ENCODE data around the gene RIT1. TPM values are rescaled to one million over a fixed set of nuclear protein-coding genes. Genes with fewer than 3 reads are reported as not detected.

The RIT1 gene
- total and polyA plus RNA-seq, 2 of the 13 experiments (the other 11 are each of a cell fraction or from before 2014, with no cell fraction given): 12.2 to 32.2 TPM

DNA sequence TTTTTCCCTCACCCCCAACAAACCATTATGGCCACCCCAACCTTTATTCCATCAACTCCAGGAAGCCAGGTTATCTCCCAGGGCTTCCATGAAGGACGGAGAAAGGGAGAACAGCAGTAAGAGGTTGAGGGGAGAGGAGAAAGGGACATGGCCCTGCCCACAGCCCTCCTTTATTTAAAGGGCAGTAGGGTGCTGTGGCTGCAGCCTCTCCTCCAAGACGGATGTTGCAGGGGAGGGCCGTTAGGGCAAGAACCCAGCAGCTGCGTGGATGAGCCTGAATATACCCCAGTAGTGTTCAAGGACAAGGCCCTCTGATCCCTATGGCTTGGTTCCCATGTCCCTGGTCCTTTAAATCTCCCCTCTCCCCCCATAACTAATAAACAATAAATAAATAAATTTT, 36.1 kb upstream of the RIT1 start:
- Histone ChIP-seq H2AFZ (ENCODE audit: low read length) (no peak overlapping the region), H3K27me3 (ENCODE audit: control insufficient read depth in 1 of 2, insufficient read depth in 2 of 2, low read length in 2 of 2) (no peaks in the 10 kb centered on the region), H3K9ac (ENCODE audit: insufficient read depth, low read depth, low read length) (no peak overlapping the region), H4K20me1 (ENCODE audit: insufficient read depth, low read length) (no peaks in the 10 kb centered on the region), H3K4me1 (ENCODE audit: insufficient read depth, low read length) (peaks cover 44% of the 10 kb centered on the region), H3K79me2 (ENCODE audit: insufficient read depth, low read length) (peaks cover 12% of the 10 kb centered on the region), H3K9me3 (ENCODE audit: low read length) (no peaks in the 10 kb centered on the region), H3K4me2 (ENCODE audit: low read depth, low read length) (no peak overlapping the region), H3K27ac (ENCODE audit: extremely low read length, insufficient read depth, low read length) (peak overlapping the region; percentile 30), H3K4me3 (replicated peaks in 1 of 3; ENCODE audit: insufficient read depth in 1 of 3, low read depth in 2 of 3, low read length in 3 of 3) (no peak overlapping the region), H3K36me3 (replicated peaks in 1 of 2; ENCODE audit: control insufficient read depth in 1 of 2, insufficient read depth in 2 of 2, low read length in 2 of 2) (peaks cover 20 to 44% of the 10 kb centered on the region in 2 experiments)
- in situ Hi-C loops (cut with HindIII; ENCODE audit: extremely low pct_ligation_motif_present, low pct_unique_long_range_greater_than_20kb): loop anchor here (10.0 kb wide), 1 partner anchor 118 kb away; the partner anchor contains the start of gene RAB25
- DNase-seq (ENCODE audit: low spot score) (no peak), FAIRE-seq (no peak), ATAC-seq (no peak)
- intact Hi-C loops (cut with micrococcal nuclease; ENCODE audit: unreplicated experiment): no loop called here
- POLR2A ChIA-PET: interaction anchor here (1.4 to 1.7 kb wide), 4 partner anchors 13 to 36 kb away, joined by 3 to 6 read pairs (median 4); partner anchors contain the start of gene ARHGEF2
- TF ChIP-seq ZNF547 (CRISPR knock-in tag; IDR thresholded peaks at IDR 0.05) (no peak), RARA (CRISPR knock-in tag; IDR thresholded peaks at IDR 0.05) (no peak), STAT5B (CRISPR knock-in tag; IDR thresholded peaks at IDR 0.05) (no peak), ZNF274 (CRISPR knock-in tag; IDR thresholded peaks at IDR 0.05) (no peak), TGIF2 (CRISPR knock-in tag; IDR thresholded peaks at IDR 0.05) (no peak), ADNP (CRISPR knock-in tag; IDR thresholded peaks at IDR 0.05) (no peak), PAF1 (CRISPR knock-in tag; IDR thresholded peaks at IDR 0.05) (0 out of 2 replicates have a peak, but pooled peaks have one; percentile 7), ATRX (CRISPR knock-in tag; IDR thresholded peaks at IDR 0.05; ENCODE audit: borderline replicate concordance) (no peak), RBM22 (optimal IDR thresholded peaks at IDR 0.05; ENCODE audit: low read length) (peak; percentile 79), ZMYM2 (CRISPR knock-in tag; IDR thresholded peaks at IDR 0.05) (no peak), ZNF430 (CRISPR knock-in tag; IDR thresholded peaks at IDR 0.05) (no peak), POLR2G (IDR thresholded peaks at IDR 0.05; ENCODE audit: low read depth, low read length) (peak; percentile 13; the same call in 1 of the 2 replicates), MYC (CRISPR knock-in tag; IDR thresholded peaks at IDR 0.05; ENCODE audit: borderline replicate concordance) (no peak), ZNF749 (CRISPR knock-in tag; IDR thresholded peaks at IDR 0.05; ENCODE audit: borderline replicate concordance) (no peak), CEBPG (CRISPR knock-in tag; IDR thresholded peaks at IDR 0.05) (no peak), ZMYM3 (CRISPR knock-in tag; IDR thresholded peaks at IDR 0.05) (no peak)
- TF ChIP-seq, protein P1, sequence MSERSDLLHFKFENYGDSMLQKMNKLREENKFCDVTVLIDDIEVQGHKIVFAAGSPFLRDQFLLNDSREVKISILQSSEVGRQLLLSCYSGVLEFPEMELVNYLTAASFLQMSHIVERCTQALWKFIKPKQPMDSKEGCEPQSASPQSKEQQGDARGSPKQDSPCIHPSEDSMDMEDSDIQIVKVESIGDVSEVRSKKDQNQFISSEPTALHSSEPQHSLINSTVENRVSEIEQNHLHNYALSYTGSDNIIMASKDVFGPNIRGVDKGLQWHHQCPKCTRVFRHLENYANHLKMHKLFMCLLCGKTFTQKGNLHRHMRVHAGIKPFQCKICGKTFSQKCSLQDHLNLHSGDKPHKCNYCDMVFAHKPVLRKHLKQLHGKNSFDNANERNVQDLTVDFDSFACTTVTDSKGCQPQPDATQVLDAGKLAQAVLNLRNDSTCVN (CRISPR knock-in tag; IDR thresholded peaks at IDR 0.05; ENCODE audit: borderline replicate concordance): no peak
- TF ChIP-seq, protein P2, sequence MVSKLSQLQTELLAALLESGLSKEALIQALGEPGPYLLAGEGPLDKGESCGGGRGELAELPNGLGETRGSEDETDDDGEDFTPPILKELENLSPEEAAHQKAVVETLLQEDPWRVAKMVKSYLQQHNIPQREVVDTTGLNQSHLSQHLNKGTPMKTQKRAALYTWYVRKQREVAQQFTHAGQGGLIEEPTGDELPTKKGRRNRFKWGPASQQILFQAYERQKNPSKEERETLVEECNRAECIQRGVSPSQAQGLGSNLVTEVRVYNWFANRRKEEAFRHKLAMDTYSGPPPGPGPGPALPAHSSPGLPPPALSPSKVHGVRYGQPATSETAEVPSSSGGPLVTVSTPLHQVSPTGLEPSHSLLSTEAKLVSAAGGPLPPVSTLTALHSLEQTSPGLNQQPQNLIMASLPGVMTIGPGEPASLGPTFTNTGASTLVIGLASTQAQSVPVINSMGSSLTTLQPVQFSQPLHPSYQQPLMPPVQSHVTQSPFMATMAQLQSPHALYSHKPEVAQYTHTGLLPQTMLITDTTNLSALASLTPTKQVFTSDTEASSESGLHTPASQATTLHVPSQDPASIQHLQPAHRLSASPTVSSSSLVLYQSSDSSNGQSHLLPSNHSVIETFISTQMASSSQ (IDR thresholded peaks at IDR 0.05; ENCODE audit: low read depth): no peak
- TF ChIP-seq, protein P2 (CRISPR knock-in tag; IDR thresholded peaks at IDR 0.05; ENCODE audit: borderline replicate concordance): no peak
- no TSS peak for BruUV-seq (replicated peaks)
- CTCF ChIA-PET (ENCODE audit: low intra/inter-chr PET ratio, low total read pairs): no interaction called here
- 91% methylated on average over 2 of the region's 4 CpGs for WGBS (ENCODE audit: low lambda C conversion rate)
